GM21619 (cell line): ENCODE results near the gene PRG2.
A peak's percentile ranks its signal among the peaks of the same experiment; 100 is the strongest.

Source experiments
- ATAC-seq: cut with Tn5 transposase; IDR thresholded peaks from one replicate; pipeline ENCODE4 v1.9.1; 2021; ENCODE audit not compliant: unreplicated experiment

PRG2 gene

DNA sequence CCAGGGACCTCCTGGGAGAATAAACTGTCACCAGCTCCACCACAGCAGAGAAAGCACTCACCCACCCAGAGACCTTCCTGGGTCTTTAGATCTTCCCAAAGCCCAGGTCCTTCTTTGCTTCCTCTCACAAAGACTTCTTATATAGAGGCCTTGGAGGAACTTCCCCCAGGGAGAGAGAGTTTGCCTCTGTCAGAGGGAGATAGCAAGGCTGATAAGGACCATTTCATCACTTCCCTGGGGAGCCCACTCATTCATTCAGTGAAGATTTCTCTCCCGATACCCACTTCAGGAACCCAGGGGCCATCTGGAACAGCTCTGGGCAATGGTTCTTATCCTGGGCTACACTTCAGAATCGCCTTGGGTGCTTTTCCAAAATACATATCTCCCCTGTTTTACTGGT, at the start of gene PRG2:
TSS of gene PRG2 (minus strand) at position 116 of the 400 bp plus-strand sequence. CDS start 706 bp downstream, outside the sequence.
- no peak for ATAC-seq

DNA sequence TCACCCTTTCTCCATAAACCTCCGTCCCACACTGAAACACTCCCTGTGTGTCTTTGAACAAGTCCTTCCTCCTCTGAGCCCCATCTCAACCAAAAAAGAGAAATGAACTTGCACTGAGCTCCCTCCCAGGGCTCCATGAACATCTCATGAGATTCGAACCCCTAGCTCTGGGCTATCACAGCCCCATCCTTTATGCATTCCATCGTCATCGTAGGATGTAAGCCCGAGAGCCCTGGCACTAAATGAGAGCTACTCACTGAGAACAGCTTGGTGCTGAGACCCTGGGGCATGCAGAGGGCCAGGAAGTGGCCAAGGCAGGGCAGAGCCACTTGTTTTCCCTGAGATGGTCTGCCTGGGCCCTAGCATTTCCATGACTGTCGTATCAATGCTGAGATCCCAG, 49.3 kb upstream of the PRG2 start:
- no peak for ATAC-seq

DNA sequence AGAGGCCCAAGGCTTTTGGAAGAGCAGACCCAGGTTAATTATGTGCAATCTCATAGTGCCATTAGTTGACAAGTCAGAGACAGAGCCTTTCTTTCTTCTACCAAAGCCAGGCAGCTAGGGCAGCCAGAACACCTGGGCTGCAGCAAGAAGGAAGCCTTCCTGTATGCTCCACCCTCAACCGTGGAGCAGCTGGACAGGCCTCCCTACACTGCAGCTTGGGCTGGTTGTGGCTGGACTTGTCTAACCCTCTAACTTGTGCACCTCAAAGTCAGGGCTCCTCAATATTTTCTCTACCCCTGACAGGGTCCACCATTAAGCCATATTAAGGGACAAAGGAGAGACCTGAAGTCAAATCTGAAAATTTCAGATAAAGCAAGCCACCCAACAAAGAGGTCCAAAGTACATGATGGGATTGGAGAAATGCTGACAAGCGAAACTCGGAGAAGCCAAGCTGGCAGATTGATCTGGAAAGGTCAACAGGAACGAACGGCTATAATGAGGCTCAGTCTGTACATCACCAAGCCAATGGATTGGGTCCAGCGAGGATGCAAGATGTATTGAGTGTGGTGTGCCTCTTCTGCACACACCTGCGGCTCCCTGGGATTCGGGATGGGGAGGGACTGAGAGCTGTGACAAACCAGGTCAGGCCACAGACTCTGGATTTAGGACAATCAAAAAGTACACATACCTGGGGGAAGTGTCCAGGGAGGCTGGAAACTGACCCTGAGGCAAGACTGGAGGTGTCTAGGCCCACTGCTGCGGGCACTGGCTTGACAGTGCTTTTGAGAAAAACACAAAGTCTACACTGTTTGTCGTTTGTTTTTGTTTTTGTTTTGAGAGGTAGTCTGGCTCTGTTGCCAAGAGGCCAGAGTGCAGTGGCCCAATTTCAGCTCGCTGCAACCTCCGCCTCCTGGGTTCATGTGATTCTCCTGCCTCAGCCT, 48.2 kb upstream of the PRG2 start:
- ATAC-seq = no peak

GRCh38 chr11:57436031-57436430, 45.6 kb upstream of the PRG2 start:
- ATAC-seq = no peak

- ATAC-seq = no peak
Observed at GRCh38 chr11:57434640-57435546, 44.4 kb upstream of the PRG2 start.

DNA sequence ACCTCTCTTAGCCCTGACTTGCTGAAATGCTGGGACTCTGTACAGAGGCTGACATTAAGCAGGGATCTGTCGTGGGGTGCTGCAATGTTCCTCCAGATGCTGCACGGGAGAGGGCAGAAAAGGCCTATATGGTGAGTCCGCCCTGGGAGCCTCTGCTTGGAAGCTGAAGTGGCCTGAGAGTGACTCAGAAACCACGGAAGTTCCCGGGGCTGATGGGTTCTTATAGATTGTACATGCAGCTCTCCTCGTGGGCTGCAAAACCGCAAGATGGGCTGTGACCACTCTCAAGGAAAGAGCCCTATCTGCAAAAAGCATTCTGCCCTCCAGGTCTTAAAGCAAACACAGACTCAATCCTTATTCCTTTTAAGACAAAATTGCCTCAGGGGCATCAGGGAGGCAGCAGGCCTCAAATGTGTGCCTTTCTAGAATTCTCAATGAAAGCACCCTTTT, 42.3 kb upstream of the PRG2 start:
- ATAC-seq = no peak

- ATAC-seq = no peak
Observed at GRCh38 chr11:57432149-57432561, 41.7 kb upstream of the PRG2 start.

GRCh38 chr11:57430952-57431351, 40.5 kb upstream of the PRG2 start:
- no peak for ATAC-seq

DNA sequence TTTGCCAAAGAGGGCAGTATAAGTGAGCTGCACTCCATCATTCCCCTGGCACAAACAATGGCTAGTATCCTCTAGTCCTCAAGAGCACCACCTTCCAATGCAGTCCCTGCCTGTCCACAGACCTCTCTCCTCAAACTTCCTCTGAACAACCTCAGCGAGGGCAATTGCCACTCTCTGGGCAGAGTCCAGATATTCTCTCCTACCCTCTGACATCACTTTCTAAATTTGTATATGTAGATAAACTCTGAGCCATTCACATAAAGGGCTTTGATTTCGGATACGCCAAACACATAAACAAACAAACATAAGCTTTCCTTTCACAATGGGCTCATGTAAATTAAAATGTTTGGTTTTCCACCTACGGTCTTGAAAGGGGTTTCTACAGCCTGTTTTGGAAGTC, 39.5 kb upstream of the PRG2 start:
- ATAC-seq = no peak

- ATAC-seq = no peak
Observed at GRCh38 chr11:57428643-57429042, 38.2 kb upstream of the PRG2 start.

DNA sequence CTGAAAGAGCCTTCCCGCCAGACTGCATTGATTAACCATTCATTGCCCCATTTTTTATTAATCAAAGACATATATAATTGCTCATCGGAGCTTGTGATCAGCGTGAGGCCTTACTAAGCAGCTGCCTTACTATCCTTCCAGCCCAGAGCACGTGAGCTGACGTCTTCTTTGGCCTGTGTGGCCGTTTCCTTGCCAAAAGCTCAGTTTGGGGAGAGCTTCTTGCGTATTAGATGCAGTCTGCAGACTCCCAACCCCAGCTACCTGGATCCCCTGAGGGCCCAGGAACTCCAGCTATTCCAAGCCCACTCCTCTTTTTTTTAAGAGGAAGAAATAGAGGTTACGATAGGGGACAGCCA, 37.3 kb upstream of the PRG2 start:
- ATAC-seq = no peak

- ATAC-seq = peak; percentile 58
Observed at GRCh38 chr11:57426929-57427726, 36.7 kb upstream of the PRG2 start, which contains the start of gene SLC43A3. SLC43A3 (minus strand) TSS chr11:57427121; CDS start chr11:57426172, 949 bp downstream.

- no peak for ATAC-seq
Observed at GRCh38 chr11:57426439-57426928, 36.0 kb upstream of the PRG2 start.

DNA sequence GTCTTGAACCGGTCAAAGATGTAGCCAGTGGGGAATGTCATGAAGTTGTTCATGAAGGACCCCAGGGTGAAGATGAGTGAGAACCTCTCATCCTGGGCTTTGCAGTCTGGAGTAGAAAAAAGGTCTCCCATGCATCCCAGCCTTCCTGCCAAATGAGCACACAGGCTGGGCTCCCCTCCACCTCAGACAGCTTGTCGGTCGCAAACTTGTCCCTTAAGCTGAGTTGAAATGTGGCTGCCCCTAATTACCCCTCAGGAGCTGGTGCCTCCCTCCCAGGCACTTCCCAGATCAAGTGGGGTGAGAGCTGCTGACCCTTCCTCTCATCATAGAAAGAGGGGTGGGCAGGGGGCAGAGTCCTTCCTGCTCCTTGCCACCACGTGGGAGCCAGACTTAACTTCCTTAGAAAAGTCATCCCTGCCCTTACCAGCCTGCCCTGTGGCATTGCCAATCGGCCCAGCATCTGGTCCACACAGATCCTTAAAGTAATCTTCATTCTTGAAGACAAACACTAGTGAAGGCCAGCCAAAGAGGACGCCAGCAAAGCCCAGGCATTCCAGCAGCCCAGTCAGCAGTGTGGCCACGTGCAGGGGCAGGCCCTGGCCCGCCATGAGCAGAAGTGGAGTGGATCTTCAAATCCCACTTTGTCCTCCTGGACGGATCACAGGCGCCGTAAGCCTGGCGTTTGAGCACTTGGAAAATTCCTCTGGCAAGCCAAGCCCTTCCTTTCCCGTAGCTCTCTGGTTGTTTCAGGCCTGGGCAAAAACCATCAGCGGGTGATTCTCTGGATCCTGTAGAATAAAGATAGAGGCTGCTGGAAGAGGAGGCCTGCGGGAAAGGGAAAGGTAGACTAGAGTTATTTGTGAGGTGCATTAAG, 35.4 kb upstream of the PRG2 start:
- no peak for ATAC-seq

- peak; percentile 88 for ATAC-seq
Observed at GRCh38 chr11:57424792-57425564, 34.5 kb upstream of the PRG2 start.

GRCh38 chr11:57424137-57424791, 33.8 kb upstream of the PRG2 start:
- ATAC-seq = no peak

- ATAC-seq = no peak
Observed at GRCh38 chr11:57422669-57423068, 32.2 kb upstream of the PRG2 start.

DNA sequence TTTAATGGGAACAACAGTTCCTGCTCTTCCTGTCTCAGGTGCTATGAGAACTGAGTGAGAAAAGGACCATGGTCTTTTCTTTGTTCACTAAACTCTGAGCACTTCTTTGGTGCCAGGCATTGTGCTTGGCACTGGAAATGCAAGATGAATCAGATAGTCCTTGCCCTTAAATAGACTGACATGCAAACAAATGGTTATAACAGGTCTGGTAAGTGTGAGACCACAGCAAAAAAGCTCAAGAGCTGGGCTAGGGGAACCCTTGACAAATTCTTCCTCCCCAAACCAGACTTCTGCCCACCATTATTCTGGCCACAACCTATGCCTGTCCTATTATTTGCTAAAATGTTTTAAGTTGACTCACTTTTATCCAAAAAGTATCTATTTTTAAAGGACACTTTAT, 31.4 kb upstream of the PRG2 start:
- no peak for ATAC-seq
